ENCODE measurements around the gene IDH3G.

IDH3G gene

GRCh38 chrX:153814591-153815315 lies 20.6 kb upstream of the IDH3G start:
- DNase-seq: no peak

- DNase-seq: no peak
Observed at GRCh38 chrX:153813161-153813560, 19.0 kb upstream of the IDH3G start.

- DNase-seq: no peak
Observed at GRCh38 chrX:153812220-153812619, 18.0 kb upstream of the IDH3G start.

- no peak for DNase-seq
Observed at GRCh38 chrX:153807976-153808375, 13.8 kb upstream of the IDH3G start.

GRCh38 chrX:153806999-153807575 lies 12.9 kb upstream of the IDH3G start:
- DNase-seq: no peak

- DNase-seq: no peak
Observed at GRCh38 chrX:153805436-153805835, 11.3 kb upstream of the IDH3G start.

GRCh38 chrX:153804621-153805020 lies 10.4 kb upstream of the IDH3G start:
- DNase-seq: no peak

GRCh38 chrX:153804100-153804595 lies 10.0 kb upstream of the IDH3G start:
- no peak for DNase-seq

- DNase-seq: no peak
Observed at GRCh38 chrX:153803211-153804099, 9.3 kb upstream of the IDH3G start.

GRCh38 chrX:153802513-153803045 lies 8.4 kb upstream of the IDH3G start:
- DNase-seq: no peak

- DNase-seq: peak in 1 of 2 donors; percentile 20
Observed at GRCh38 chrX:153801669-153802068, 7.5 kb upstream of the IDH3G start.

GRCh38 chrX:153800746-153801145 lies 6.6 kb upstream of the IDH3G start:
- no peak for DNase-seq

- DNase-seq: no peak
Observed at GRCh38 chrX:153800177-153800722, 6.1 kb upstream of the IDH3G start.

GRCh38 chrX:153799326-153799725 lies 5.2 kb upstream of the IDH3G start:
- DNase-seq: no peak

- no peak for DNase-seq
Observed at GRCh38 chrX:153797415-153798015, 3.3 kb upstream of the IDH3G start.

- DNase-seq: no peak
Observed at GRCh38 chrX:153794897-153795816, 982 bp upstream of the IDH3G start.

- peak; percentile 44 to 56 for DNase-seq
Observed at GRCh38 chrX:153793291-153793690, 884 bp downstream of the IDH3G start.

GRCh38 chrX:153792368-153792767 lies 1.8 kb downstream of the IDH3G start:
- DNase-seq: no peak

GRCh38 chrX:153791104-153791852 lies 2.9 kb downstream of the IDH3G start:
- DNase-seq: no peak

GRCh38 chrX:153789654-153790053 lies 4.5 kb downstream of the IDH3G start:
- DNase-seq: no peak

- DNase-seq: no peak
Observed at GRCh38 chrX:153786669-153787068, 7.5 kb downstream of the IDH3G start.

Measured in inflammatory macrophage treated with lipopolysaccharide for 1 hour (primary cell).